GM12878 (cell line): ENCODE measurements around the gene CACNA2D3.

Experiments
- POLR2A ChIP-seq: IDR thresholded peaks from 2 replicates; pipeline ENCODE4 v1.6.1; 2011; ENCODE audit warnings: low read depth, mild to moderate bottlenecking, low read length
- SIN3A ChIP-seq: IDR thresholded peaks from 2 replicates; pipeline ENCODE4 v1.6.1; 2012; ENCODE audit warnings: low read depth, low read length, improper control_type of control experiment
- TF ChIP-seq, protein P1 (sequence below), 3 experiments: IDR thresholded peaks in 2 of 3; conservative IDR thresholded peaks in 1 of 3; 2 replicates each; pipeline ENCODE4 v1.5.1; 2011; ENCODE audit warnings: low read depth in 3 of 3, low read length in 3 of 3, mild to moderate bottlenecking in 3 of 3, control low read depth in 2 of 3, moderate library complexity in 2 of 3, inconsistent platforms in 1 of 3, mixed read lengths in 1 of 3; ENCODE audit not compliant: control insufficient read depth in 2 of 3, insufficient read depth in 1 of 3; ENCODE audit errors: extremely low read depth in 1 of 3

DNA sequence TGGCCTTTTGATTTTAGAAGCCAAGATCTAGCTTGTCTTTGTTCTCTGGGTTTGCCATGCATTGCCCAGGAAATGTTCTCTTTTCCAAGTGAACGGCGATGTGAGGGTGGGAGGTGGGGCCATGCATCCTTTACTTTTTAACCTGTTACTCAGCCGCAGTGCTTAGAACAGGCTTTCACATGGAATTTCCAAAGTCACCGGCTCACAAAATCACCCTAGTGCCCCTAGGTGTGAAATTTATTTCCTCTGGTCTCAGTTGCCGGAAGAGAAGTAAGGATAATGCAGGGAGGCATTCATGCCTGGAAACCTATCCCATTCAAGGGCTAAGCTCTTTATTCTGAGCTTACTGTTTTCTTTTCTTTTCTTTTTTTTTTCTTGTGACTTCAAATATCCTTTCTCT lies 93.2 kb downstream of the CACNA2D3 start:
- TF ChIP-seq POLR2A = no peak
- no peak for TF ChIP-seq SIN3A
- TF ChIP-seq, protein P1, sequence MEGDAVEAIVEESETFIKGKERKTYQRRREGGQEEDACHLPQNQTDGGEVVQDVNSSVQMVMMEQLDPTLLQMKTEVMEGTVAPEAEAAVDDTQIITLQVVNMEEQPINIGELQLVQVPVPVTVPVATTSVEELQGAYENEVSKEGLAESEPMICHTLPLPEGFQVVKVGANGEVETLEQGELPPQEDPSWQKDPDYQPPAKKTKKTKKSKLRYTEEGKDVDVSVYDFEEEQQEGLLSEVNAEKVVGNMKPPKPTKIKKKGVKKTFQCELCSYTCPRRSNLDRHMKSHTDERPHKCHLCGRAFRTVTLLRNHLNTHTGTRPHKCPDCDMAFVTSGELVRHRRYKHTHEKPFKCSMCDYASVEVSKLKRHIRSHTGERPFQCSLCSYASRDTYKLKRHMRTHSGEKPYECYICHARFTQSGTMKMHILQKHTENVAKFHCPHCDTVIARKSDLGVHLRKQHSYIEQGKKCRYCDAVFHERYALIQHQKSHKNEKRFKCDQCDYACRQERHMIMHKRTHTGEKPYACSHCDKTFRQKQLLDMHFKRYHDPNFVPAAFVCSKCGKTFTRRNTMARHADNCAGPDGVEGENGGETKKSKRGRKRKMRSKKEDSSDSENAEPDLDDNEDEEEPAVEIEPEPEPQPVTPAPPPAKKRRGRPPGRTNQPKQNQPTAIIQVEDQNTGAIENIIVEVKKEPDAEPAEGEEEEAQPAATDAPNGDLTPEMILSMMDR (IDR thresholded peaks at IDR 0.05 in 2 of 3, conservative IDR thresholded peaks at IDR 0.05 in 1 of 3; ENCODE audit: control insufficient read depth in 2 of 3, extremely low read depth in 1 of 3, insufficient read depth in 1 of 3, low read depth in 3 of 3, low read length in 3 of 3) = no peak
